T-helper 1 cell treated with Interleukin-12 subunit alpha and Interleukin-12 subunit beta and Interleukin-4 antibody, amounts not matched to agents 30 ng/mL and 1 ng/mL, for 36 hours (primary cell): ENCODE results near the gene C2orf74. TPM values are rescaled to one million over a fixed set of nuclear protein-coding genes. Genes with fewer than 3 reads are reported as not detected.

Experiments
- intact Hi-C: fragments of 100-400 bp; cut with micrococcal nuclease; formaldehyde crosslinking; loops from one replicate; pipeline ENCODE4 v1.15.1; 2024
- total RNA-seq: library from RNA; stranded (reverse); gene quantifications from 2 replicates; pipeline ENCODE4 v1.2.3, GENCODE V29; 2022

Gene C2orf74
- total RNA-seq, 1 donor from 2014 or later: 4.6 TPM

- intact Hi-C loops: no loop called here
Measured at GRCh38 chr2:61210332-61210981, 48.5 kb downstream of the C2orf74 start.

GRCh38 chr2:61214171-61214570 lies 52.2 kb downstream of the C2orf74 start:
- intact Hi-C loops: no loop called here

Other genes starting within 250 kb of the C2orf74 start
- gene PEX13, start 144.5 kb upstream of the C2orf74 start, total RNA-seq: 15.3 and 16.9 TPM in 2 replicates
- gene PUS10, start 143.9 kb upstream of the C2orf74 start, total RNA-seq: 5.2 and 8.2 TPM in 2 replicates
- gene SANBR, start 96.3 kb upstream of the C2orf74 start, total RNA-seq: 5.5 and 5.6 TPM in 2 replicates